Activated T-cell treated with anti-CD3 and anti-CD28 coated beads, Interleukin-2, amount 50 U/mL, for 4 hours (primary cell): ENCODE data around the gene FKBP1A. TPM values are rescaled to one million over a fixed set of nuclear protein-coding genes. Genes with fewer than 3 reads are reported as not detected.

Experiments
- ATAC-seq, 2 donors: fragments of 200-7000 bp; cut with Tn5 transposase; one replicate each; pipeline ENCODE4 v1.10.0; 2021
- DNase-seq: peaks from one replicate; pipeline ENCODE4 v3.0.0-alpha.2; 2020
- H3K27me3 Mint-ChIP-seq: one replicate; pipeline ENCODE4 v1.8.0; 2021; ENCODE audit warnings: low read depth, mixed read lengths
- H3K36me3 Mint-ChIP-seq: one replicate; pipeline ENCODE4 v1.8.0; 2022; ENCODE audit warnings: mixed read lengths; ENCODE audit not compliant: insufficient read depth
- H3K4me1 Mint-ChIP-seq: one replicate; pipeline ENCODE4 v1.8.0; 2021; ENCODE audit warnings: low read depth, mixed read lengths
- H3K4me3 Mint-ChIP-seq: one replicate; pipeline ENCODE4 v1.8.0; 2021; ENCODE audit warnings: mild to moderate bottlenecking, moderate library complexity, mixed read lengths
- H3K9me3 Mint-ChIP-seq: one replicate; pipeline ENCODE4 v1.8.0; 2021; ENCODE audit warnings: mixed read lengths
- total RNA-seq, 3 donors: library from RNA; stranded (reverse); gene quantifications; one replicate each; pipeline ENCODE4 v1.2.1, GENCODE V29; 2021

Gene FKBP1A
- total RNA-seq, result 100 to 1,000 TPM; 253 to 300 (median 258) TPM

- ATAC-seq (peak; percentile 89 to 91), DNase-seq (peak; percentile 88)
- peaks cover 12% of the 10 kb centered on the region for H3K36me3 Mint-ChIP-seq
- peaks cover 3% of the 10 kb centered on the region for H3K9me3 Mint-ChIP-seq
- peaks cover 56% of the 10 kb centered on the region for H3K4me1 Mint-ChIP-seq
- peak within 1 kb of the TSS; percentile 93 for H3K4me3 Mint-ChIP-seq
- H3K27me3 Mint-ChIP-seq, result peaks cover 5% of the 10 kb centered on the region
Observed at GRCh38 chr20:1392693-1393506, at the start of gene FKBP1A. Gene FKBP1A (minus strand): TSS chr20:1393054. CDS start chr20:1392998, 56 bp downstream.

GRCh38 chr20:1442304-1442703 is 49.5 kb upstream of the FKBP1A start:
- ATAC-seq (no peak), DNase-seq (no peak)
- Mint-ChIP-seq H3K27me3 (no peaks in the 10 kb centered on the region), H3K4me3 (no peak overlapping the region), H3K9me3 (no peaks in the 10 kb centered on the region), H3K4me1 (peaks cover 17% of the 10 kb centered on the region), H3K36me3 (peaks cover 46% of the 10 kb centered on the region)

- peaks cover 44% of the 10 kb centered on the region for H3K36me3 Mint-ChIP-seq
- peaks cover 20% of the 10 kb centered on the region for H3K4me1 Mint-ChIP-seq
- H3K4me3 Mint-ChIP-seq, result no peak overlapping the region
- no peak for DNase-seq
- H3K27me3 Mint-ChIP-seq, result no peaks in the 10 kb centered on the region
- peak in 1 of 2 donors; percentile 13 for ATAC-seq
- H3K9me3 Mint-ChIP-seq, result no peaks in the 10 kb centered on the region
Observed at GRCh38 chr20:1441133-1441532, 48.3 kb upstream of the FKBP1A start.

GRCh38 chr20:1440024-1440423 is 47.2 kb upstream of the FKBP1A start:
- no peak overlapping the region for H3K4me3 Mint-ChIP-seq
- DNase-seq (no peak), ATAC-seq (peak in 1 of 2 donors; percentile 8)
- H3K4me1 Mint-ChIP-seq, result peaks cover 28% of the 10 kb centered on the region
- H3K27me3 Mint-ChIP-seq, result no peaks in the 10 kb centered on the region
- H3K36me3 Mint-ChIP-seq, result peaks cover 38% of the 10 kb centered on the region
- no peaks in the 10 kb centered on the region for H3K9me3 Mint-ChIP-seq

GRCh38 chr20:1438361-1438760 is 45.5 kb upstream of the FKBP1A start:
- DNase-seq (no peak), ATAC-seq (no peak)
- H3K4me3 Mint-ChIP-seq, result no peak overlapping the region
- H3K9me3 Mint-ChIP-seq, result no peaks in the 10 kb centered on the region
- peaks cover 29% of the 10 kb centered on the region for H3K36me3 Mint-ChIP-seq
- peaks cover 37% of the 10 kb centered on the region for H3K4me1 Mint-ChIP-seq
- H3K27me3 Mint-ChIP-seq, result no peaks in the 10 kb centered on the region

GRCh38 chr20:1437235-1437904 is 44.5 kb upstream of the FKBP1A start:
- no peaks in the 10 kb centered on the region for H3K27me3 Mint-ChIP-seq
- DNase-seq, result peak; percentile 76
- H3K4me1 Mint-ChIP-seq, result peaks cover 38% of the 10 kb centered on the region
- peaks cover 20% of the 10 kb centered on the region for H3K36me3 Mint-ChIP-seq
- H3K9me3 Mint-ChIP-seq, result no peaks in the 10 kb centered on the region
- peak; percentile 46 to 50 for ATAC-seq
- H3K4me3 Mint-ChIP-seq, result no peak overlapping the region

- ATAC-seq (no peak), DNase-seq (no peak)
- Mint-ChIP-seq H3K9me3 (no peaks in the 10 kb centered on the region), H3K4me3 (no peak overlapping the region), H3K36me3 (peaks cover 10% of the 10 kb centered on the region), H3K4me1 (peaks cover 29% of the 10 kb centered on the region), H3K27me3 (no peaks in the 10 kb centered on the region)
Observed at GRCh38 chr20:1436263-1436662, 43.4 kb upstream of the FKBP1A start.

GRCh38 chr20:1435337-1435699 is 42.5 kb upstream of the FKBP1A start:
- Mint-ChIP-seq H3K4me1 (peaks cover 24% of the 10 kb centered on the region), H3K36me3 (peaks cover 10% of the 10 kb centered on the region), H3K9me3 (no peaks in the 10 kb centered on the region), H3K4me3 (no peak overlapping the region), H3K27me3 (no peaks in the 10 kb centered on the region)
- DNase-seq (no peak), ATAC-seq (no peak)

GRCh38 chr20:1434571-1435336 is 41.9 kb upstream of the FKBP1A start:
- Mint-ChIP-seq H3K4me1 (peaks cover 24% of the 10 kb centered on the region), H3K36me3 (peaks cover 10% of the 10 kb centered on the region), H3K4me3 (no peak overlapping the region), H3K9me3 (no peaks in the 10 kb centered on the region), H3K27me3 (no peaks in the 10 kb centered on the region)
- DNase-seq, result no peak
- peak; percentile 78 to 88 for ATAC-seq

GRCh38 chr20:1431158-1431557 is 38.3 kb upstream of the FKBP1A start:
- Mint-ChIP-seq H3K27me3 (no peaks in the 10 kb centered on the region), H3K9me3 (no peaks in the 10 kb centered on the region), H3K36me3 (peaks cover 8% of the 10 kb centered on the region), H3K4me3 (no peak overlapping the region), H3K4me1 (peaks cover 18% of the 10 kb centered on the region)
- ATAC-seq (no peak), DNase-seq (no peak)

- Mint-ChIP-seq H3K36me3 (peaks cover 5% of the 10 kb centered on the region), H3K9me3 (no peaks in the 10 kb centered on the region), H3K4me3 (no peak overlapping the region), H3K4me1 (peaks cover 11% of the 10 kb centered on the region), H3K27me3 (no peaks in the 10 kb centered on the region)
- DNase-seq, result no peak
- ATAC-seq, result no peak
Observed at GRCh38 chr20:1430004-1430451, 37.2 kb upstream of the FKBP1A start.

GRCh38 chr20:1429143-1429728 is 36.4 kb upstream of the FKBP1A start:
- H3K27me3 Mint-ChIP-seq, result no peaks in the 10 kb centered on the region
- H3K4me3 Mint-ChIP-seq, result no peak overlapping the region
- H3K36me3 Mint-ChIP-seq, result peaks cover 1% of the 10 kb centered on the region
- H3K4me1 Mint-ChIP-seq, result peaks cover 4% of the 10 kb centered on the region
- DNase-seq, result no peak
- no peaks in the 10 kb centered on the region for H3K9me3 Mint-ChIP-seq
- ATAC-seq, result no peak

GRCh38 chr20:1427457-1428054 is 34.7 kb upstream of the FKBP1A start:
- Mint-ChIP-seq H3K36me3 (no peaks in the 10 kb centered on the region), H3K4me3 (no peak overlapping the region), H3K27me3 (no peaks in the 10 kb centered on the region), H3K9me3 (no peaks in the 10 kb centered on the region), H3K4me1 (peaks cover 4% of the 10 kb centered on the region)
- DNase-seq, result no peak
- no peak for ATAC-seq
